H9 (cell line): Measurements from ENCODE around the gene GAS2L2. TPM values are rescaled to one million over a fixed set of nuclear protein-coding genes. Genes with fewer than 3 reads are reported as not detected.

ENCODE experiments used
- DNase-seq: peaks from one replicate; pipeline ENCODE4 v3.0.0-alpha.2; 2017
- H2AFZ ChIP-seq: one replicate; pipeline ENCODE4 v1.6.1; 2013; ENCODE audit warnings: mild to moderate bottlenecking, low read length, control low read depth, moderate library complexity
- H2AK5ac ChIP-seq: 2 replicates; pipeline ENCODE4 v1.6.1; 2013; ENCODE audit warnings: low read length, control low read depth, mixed read lengths; ENCODE audit not compliant: insufficient read length
- H2BK120ac ChIP-seq: one replicate; pipeline ENCODE4 v1.6.1; 2013; ENCODE audit warnings: low read depth, mild to moderate bottlenecking, low read length, control low read depth, inconsistent platforms; ENCODE audit not compliant: poor library complexity, severe bottlenecking
- H2BK12ac ChIP-seq: 2 replicates; pipeline ENCODE4 v1.6.1; 2013; ENCODE audit warnings: low read length, control low read depth, mixed read lengths, low read depth; ENCODE audit not compliant: insufficient read length
- H2BK15ac ChIP-seq: 2 replicates; pipeline ENCODE4 v1.6.1; 2013; ENCODE audit warnings: low read depth, low read length, control low read depth
- H2BK20ac ChIP-seq: one replicate; pipeline ENCODE4 v1.6.1; 2013; ENCODE audit warnings: low read depth, mild to moderate bottlenecking, low read length, control low read depth, inconsistent platforms; ENCODE audit not compliant: poor library complexity, severe bottlenecking
- H2BK5ac ChIP-seq: 2 replicates; pipeline ENCODE4 v1.6.1; 2013; ENCODE audit warnings: low read length, control low read depth, mixed read lengths; ENCODE audit not compliant: insufficient read length
- H3K14ac ChIP-seq: 2 replicates; pipeline ENCODE4 v1.6.1; 2013; ENCODE audit warnings: low read length, control low read depth; ENCODE audit not compliant: insufficient read depth
- H3K18ac ChIP-seq: 2 replicates; pipeline ENCODE4 v1.6.1; 2013; ENCODE audit warnings: low read depth, mild to moderate bottlenecking, mixed read lengths, low read length, control low read depth; ENCODE audit not compliant: insufficient read length
- H3K23ac ChIP-seq: 2 replicates; pipeline ENCODE4 v1.6.1; 2013; ENCODE audit warnings: low read length, control low read depth, mixed read lengths, low read depth; ENCODE audit not compliant: insufficient read length
- H3K23me2 ChIP-seq: 2 replicates; pipeline ENCODE4 v1.6.1; 2013; ENCODE audit warnings: low read depth, mild to moderate bottlenecking, mixed read lengths, low read length, control low read depth; ENCODE audit not compliant: insufficient read length, poor library complexity, severe bottlenecking
- H3K27ac ChIP-seq: 2 replicates; pipeline ENCODE4 v1.5.1; 2013; ENCODE audit warnings: low read length, control low read depth, mixed read lengths, low read depth; ENCODE audit not compliant: insufficient read length
- H3K27me3 ChIP-seq: 2 replicates; pipeline ENCODE4 v1.6.1; 2013; ENCODE audit warnings: low read length, control low read depth, inconsistent platforms; ENCODE audit not compliant: insufficient read depth
- H3K4ac ChIP-seq: 2 replicates; pipeline ENCODE4 v1.6.1; 2013; ENCODE audit warnings: low read depth, mild to moderate bottlenecking, control low read depth, inconsistent platforms, low read length, moderate library complexity
- H3K4me1 ChIP-seq: 2 replicates; pipeline ENCODE4 v1.6.1; 2013; ENCODE audit warnings: low read length, control low read depth, inconsistent platforms; ENCODE audit not compliant: insufficient read depth
- H3K4me2 ChIP-seq: 2 replicates; pipeline ENCODE4 v1.6.1; 2013; ENCODE audit warnings: low read length, control low read depth, mixed read lengths; ENCODE audit not compliant: insufficient read length, insufficient read depth
- H3K56ac ChIP-seq: 2 replicates; pipeline ENCODE4 v1.6.1; 2013; ENCODE audit warnings: low read depth, mild to moderate bottlenecking, mixed read lengths, low read length, control low read depth; ENCODE audit not compliant: insufficient read length
- H3K79me1 ChIP-seq: 2 replicates; pipeline ENCODE4 v1.6.1; 2013; ENCODE audit warnings: low read depth, mild to moderate bottlenecking, moderate library complexity, low read length, control low read depth, inconsistent platforms; ENCODE audit not compliant: insufficient read depth, poor library complexity, severe bottlenecking
- H3K79me2 ChIP-seq: 2 replicates; pipeline ENCODE4 v1.6.1; 2013; ENCODE audit warnings: low read length, control low read depth, inconsistent platforms; ENCODE audit not compliant: insufficient read depth
- H3K9ac ChIP-seq: 2 replicates; pipeline ENCODE4 v1.6.1; 2013; ENCODE audit warnings: low read length, control low read depth, mixed read lengths; ENCODE audit not compliant: insufficient read length; ENCODE audit errors: extremely low read depth
- H3K9me3 ChIP-seq: one replicate; pipeline ENCODE4 v1.6.1; 2013; ENCODE audit warnings: low read depth, low read length, inconsistent platforms; ENCODE audit not compliant: control insufficient read depth
- H3T11ph ChIP-seq: one replicate; pipeline ENCODE4 v1.6.1; 2013; ENCODE audit warnings: mild to moderate bottlenecking, low read length, control low read depth, inconsistent platforms
- H4K20me1 ChIP-seq: one replicate; pipeline ENCODE4 v1.6.1; 2013; ENCODE audit not compliant: control insufficient read depth, insufficient read length, insufficient read depth
- H4K5ac ChIP-seq: 2 replicates; pipeline ENCODE4 v1.6.1; 2013; ENCODE audit warnings: low read depth, mild to moderate bottlenecking, mixed read lengths, low read length, control low read depth; ENCODE audit not compliant: insufficient read length
- H4K8ac ChIP-seq: replicated peaks from 2 replicates; pipeline ENCODE4 v1.6.1; 2013; ENCODE audit warnings: low read length, control low read depth, mixed read lengths, low read depth; ENCODE audit not compliant: insufficient read length
- H4K91ac ChIP-seq: 2 replicates; pipeline ENCODE4 v1.6.1; 2013; ENCODE audit warnings: low read depth, mild to moderate bottlenecking, moderate library complexity, mixed read lengths, low read length, control low read depth; ENCODE audit not compliant: insufficient read length
- H3K27ac Mint-ChIP-seq, 3 experiments: 2 replicates in 2 of 3; 3 replicates in 1 of 3; pipeline ENCODE4 v1.8.0; 2020 to 2021; ENCODE audit warnings: mixed read lengths in 3 of 3, mild to moderate bottlenecking in 1 of 3, moderate library complexity in 1 of 3
- H3K27me3 Mint-ChIP-seq: 2 replicates; pipeline ENCODE4 v1.8.0; 2021; ENCODE audit warnings: low read depth, mild to moderate bottlenecking, moderate library complexity, mixed read lengths
- H3K36me3 Mint-ChIP-seq, 3 experiments: 2 replicates in 2 of 3; 3 replicates in 1 of 3; pipeline ENCODE4 v1.8.0; 2020 to 2021; ENCODE audit warnings: low read depth in 3 of 3, mixed read lengths in 3 of 3; ENCODE audit not compliant: insufficient read depth in 1 of 3
- H3K4me1 Mint-ChIP-seq, 2 experiments: 2 replicates each; pipeline ENCODE4 v1.8.0; 2020; ENCODE audit warnings: mixed read lengths in 2 of 2
- H3K4me3 Mint-ChIP-seq, 2 experiments: 2 replicates in 1 of 2; 3 replicates in 1 of 2; pipeline ENCODE4 v1.8.0; 2020 to 2021; ENCODE audit warnings: mild to moderate bottlenecking in 2 of 2, mixed read lengths in 2 of 2, moderate library complexity in 1 of 2
- H3K9me3 Mint-ChIP-seq, 2 experiments: 2 replicates in 1 of 2; 3 replicates in 1 of 2; pipeline ENCODE4 v1.8.0; 2020; ENCODE audit warnings: mild to moderate bottlenecking in 2 of 2, mixed read lengths in 2 of 2, moderate library complexity in 1 of 2
- WGBS: extraction: QIAGEN DNeasy Blood & Tissue Kit; methylation state at CpG from one replicate; pipeline ENCODE4 v1.1.7; 2013; ENCODE audit warnings: missing lambda C conversion rate, low lambda C conversion rate, mixed read lengths; ENCODE audit not compliant: insufficient read length; ENCODE audit errors: extremely low coverage; 5-methylcytosine and 5-hydroxymethylcytosine counted together
- total RNA-seq: library from RNA; stranded (reverse); gene quantifications from 2 replicates; pipeline ENCODE4 v1.2.1, GENCODE V29; 2021
- TF ChIP-seq, protein P1 (sequence below): fragments of 200-600 bp; sonication (generic); conservative IDR thresholded peaks from 3 replicates; pipeline ENCODE4 v1.8.0; 2021; ENCODE audit warnings: antibody characterized with exemption, mild to moderate bottlenecking

GAS2L2 gene
- total RNA-seq, 1 experiment from 2014 or later, result not detected

DNA sequence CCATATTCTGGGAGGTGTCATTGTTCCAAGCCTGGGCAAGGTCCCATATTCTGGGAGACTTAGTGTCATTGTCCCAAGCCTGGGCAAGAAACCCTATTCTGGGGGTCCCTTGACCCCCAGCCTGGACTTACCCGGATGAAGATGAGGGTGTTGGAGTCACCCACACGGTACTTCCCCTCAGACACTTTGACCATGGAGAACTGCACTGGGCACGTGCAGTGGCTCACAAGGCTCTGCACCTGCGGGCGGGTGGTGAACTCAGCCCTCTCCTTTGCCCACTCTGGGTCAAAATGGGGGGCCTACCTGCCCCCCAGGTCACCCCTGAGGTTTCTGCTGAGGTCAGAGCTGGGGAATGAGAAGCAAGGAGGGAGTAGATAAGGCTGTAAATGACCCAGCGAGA lies 4.1 kb downstream of the GAS2L2 start:
- Histone ChIP-seq H2BK12ac (no peak overlapping the region), H4K20me1 (no peaks in the 10 kb centered on the region), H3K27ac (no peak overlapping the region), H2AK5ac (no peak overlapping the region), H3K27me3 (peaks cover 7% of the 10 kb centered on the region; the same call in 1 of the 2 replicates), H3K4me1 (no peaks in the 10 kb centered on the region), H3K9ac (no peak overlapping the region), H3K9me3 (no peaks in the 10 kb centered on the region), H3T11ph (no peak overlapping the region), H2BK5ac (no peak overlapping the region), H3K56ac (no peak overlapping the region), H4K5ac (no peak overlapping the region), H3K23ac (no peak overlapping the region), H3K79me1 (no peaks in the 10 kb centered on the region), H2BK20ac (no peak overlapping the region), H2BK15ac (no peak overlapping the region), H4K91ac (no peak overlapping the region), H3K4me2 (no peak overlapping the region), H3K4ac (no peak overlapping the region), H2BK120ac (no peak overlapping the region), H3K79me2 (no peaks in the 10 kb centered on the region), H2AFZ (no peak overlapping the region), H4K8ac (no peak overlapping the region), H3K14ac (no peak overlapping the region), H3K23me2 (no peaks in the 10 kb centered on the region), H3K18ac (no peak overlapping the region)
- no peak for DNase-seq
- Mint-ChIP-seq H3K27ac (no peak overlapping the region), H3K27me3 (peaks cover 35% of the 10 kb centered on the region), H3K4me3 (no peak overlapping the region), H3K9me3 (no peaks in the 10 kb centered on the region; a peak in 1 of 5 replicates), H3K36me3 (no peaks in the 10 kb centered on the region), H3K4me1 (peaks cover 20 to 33% of the 10 kb centered on the region in 2 experiments)
- TF ChIP-seq, protein P1, sequence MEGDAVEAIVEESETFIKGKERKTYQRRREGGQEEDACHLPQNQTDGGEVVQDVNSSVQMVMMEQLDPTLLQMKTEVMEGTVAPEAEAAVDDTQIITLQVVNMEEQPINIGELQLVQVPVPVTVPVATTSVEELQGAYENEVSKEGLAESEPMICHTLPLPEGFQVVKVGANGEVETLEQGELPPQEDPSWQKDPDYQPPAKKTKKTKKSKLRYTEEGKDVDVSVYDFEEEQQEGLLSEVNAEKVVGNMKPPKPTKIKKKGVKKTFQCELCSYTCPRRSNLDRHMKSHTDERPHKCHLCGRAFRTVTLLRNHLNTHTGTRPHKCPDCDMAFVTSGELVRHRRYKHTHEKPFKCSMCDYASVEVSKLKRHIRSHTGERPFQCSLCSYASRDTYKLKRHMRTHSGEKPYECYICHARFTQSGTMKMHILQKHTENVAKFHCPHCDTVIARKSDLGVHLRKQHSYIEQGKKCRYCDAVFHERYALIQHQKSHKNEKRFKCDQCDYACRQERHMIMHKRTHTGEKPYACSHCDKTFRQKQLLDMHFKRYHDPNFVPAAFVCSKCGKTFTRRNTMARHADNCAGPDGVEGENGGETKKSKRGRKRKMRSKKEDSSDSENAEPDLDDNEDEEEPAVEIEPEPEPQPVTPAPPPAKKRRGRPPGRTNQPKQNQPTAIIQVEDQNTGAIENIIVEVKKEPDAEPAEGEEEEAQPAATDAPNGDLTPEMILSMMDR, result no peak
- no CpG with 5 or more reads among the region's 6 CpGs for WGBS
